HepG2 (cell line): ENCODE measurements around the gene IQUB. TPM values are rescaled to one million over a fixed set of nuclear protein-coding genes. Genes with fewer than 3 reads are reported as not detected.
"Not testable (repeated sequence)": the region's sequence is repeated elsewhere in the genome, so short reads cannot be mapped to it uniquely, and the experiment has no call there.

Experiments used
- ATAC-seq: fragments of 200-7000 bp; cut with Tn5 transposase; 3 replicates; pipeline ENCODE4 v1.9.1; 2020; ENCODE audit warnings: mild to moderate bottlenecking, moderate library complexity
- BruUV-seq: library from RNA; stranded (reverse); fragments of 400-500 nt; replicated peaks from 2 replicates; lab custom pipeline; 2021; lab: Mats Ljungman, UMichigan
- CTCF ChIA-PET: fragments of 300-600 bp; formaldehyde crosslinking; extraction: SDS; loops from one replicate; lab custom pipeline; 2021; ENCODE audit warnings: low total read pairs, inconsistent platforms, low intra/inter-chr PET ratio; lab: Yijun Ruan, JAX
- POLR2A ChIA-PET: fragments of 350-600 bp; sonication (Branson Sonifier 250); formaldehyde crosslinking; loops from one replicate; lab custom pipeline; 2020; ENCODE audit warnings: antibody characterized with exemption, inconsistent platforms; lab: Yijun Ruan, JAX
- DNase-seq: peaks from one replicate; pipeline ENCODE4 v3.0.0-alpha.2; 2015; ENCODE audit warnings: low spot score
- FAIRE-seq: peaks from 3 replicates; lab custom pipeline; 2011; peaks lifted over from hg19 to GRCh38; lab: Jason Lieb, UNC
- H2AFZ ChIP-seq: one replicate; pipeline ENCODE4 v1.6.1; 2011; ENCODE audit warnings: low read length, inconsistent platforms
- H3K27ac ChIP-seq: fragments of 300-600 bp; 3 replicates; pipeline ENCODE4 v1.8.0; 2011; ENCODE audit warnings: mixed run types, mild to moderate bottlenecking, mixed read lengths, low read length, inconsistent platforms; ENCODE audit not compliant: insufficient read depth; ENCODE audit errors: extremely low read length
- H3K27me3 ChIP-seq, 2 experiments: fragments of 200-600 bp in 1 of 2; 2 replicates in 1 of 2; 3 replicates in 1 of 2; pipeline versions ENCODE4 v1.6.0 to v1.8.0; 2011; ENCODE audit warnings: low read length in 2 of 2, mild to moderate bottlenecking in 2 of 2, moderate library complexity in 2 of 2, inconsistent platforms in 1 of 2; ENCODE audit not compliant: insufficient read depth in 2 of 2, control insufficient read depth in 1 of 2
- H3K36me3 ChIP-seq, 2 experiments: fragments of 200-600 bp in 1 of 2; replicated peaks in 1 of 2; 2 replicates in 1 of 2; 3 replicates in 1 of 2; pipeline versions ENCODE4 v1.5.1 to v1.8.0; 2011; ENCODE audit warnings: low read length in 2 of 2, inconsistent platforms in 1 of 2; ENCODE audit not compliant: insufficient read depth in 2 of 2, control insufficient read depth in 1 of 2
- H3K4me1 ChIP-seq: 2 replicates; pipeline ENCODE4 v1.5.1; 2012; ENCODE audit warnings: low read length, inconsistent platforms; ENCODE audit not compliant: insufficient read depth
- H3K4me2 ChIP-seq: 2 replicates; pipeline ENCODE4 v1.6.0; 2011; ENCODE audit warnings: low read depth, low read length, inconsistent platforms
- H3K4me3 ChIP-seq, 3 experiments: fragments of 200-600 bp in 1 of 3; sonication (generic), shearing (Covaris generic) in 1 of 3; replicated peaks in 1 of 3; 2 replicates each; pipeline ENCODE4 v1.5.1; 2011 to 2016; ENCODE audit warnings: low read length in 3 of 3, inconsistent platforms in 2 of 3, low read depth in 2 of 3, mild to moderate bottlenecking in 2 of 3, control low read depth in 1 of 3, mixed read lengths in 1 of 3; ENCODE audit not compliant: insufficient read depth in 1 of 3
- H3K79me2 ChIP-seq: one replicate; pipeline ENCODE4 v1.6.1; 2011; ENCODE audit warnings: low read length, inconsistent platforms; ENCODE audit not compliant: insufficient read depth
- H3K9ac ChIP-seq: 2 replicates; pipeline ENCODE4 v1.6.0; 2011; ENCODE audit warnings: mild to moderate bottlenecking, low read depth, low read length, inconsistent platforms; ENCODE audit not compliant: insufficient read depth
- H3K9me3 ChIP-seq: 2 replicates; pipeline ENCODE4 v1.5.1; 2012; ENCODE audit warnings: mild to moderate bottlenecking, low read length
- H4K20me1 ChIP-seq: 2 replicates; pipeline ENCODE4 v1.6.0; 2011; ENCODE audit warnings: inconsistent platforms, mild to moderate bottlenecking, low read length, moderate library complexity; ENCODE audit not compliant: insufficient read depth
- CHCHD3 ChIP-seq: sonication (generic); formaldehyde crosslinking; IDR thresholded peaks from 2 replicates; pipeline ENCODE4 v1.8.0; 2022; ENCODE audit warnings: mild to moderate bottlenecking, missing genetic modification reagents, moderate library complexity
- HOXA9 ChIP-seq: sonication (generic); formaldehyde crosslinking; IDR thresholded peaks from 2 replicates; pipeline ENCODE4 v1.8.1; 2022; ENCODE audit warnings: missing genetic modification reagents, mild to moderate bottlenecking, moderate library complexity, borderline replicate concordance
- KDM6A ChIP-seq: IDR thresholded peaks from 2 replicates; pipeline ENCODE4 v1.6.1; 2016; ENCODE audit warnings: low read depth
- MEIS2 ChIP-seq: sonication (generic); formaldehyde crosslinking; IDR thresholded peaks from 2 replicates; pipeline ENCODE4 v1.9.0; 2021; ENCODE audit warnings: mild to moderate bottlenecking, missing genetic modification reagents
- PRDM4 ChIP-seq: sonication (generic); formaldehyde crosslinking; IDR thresholded peaks from 2 replicates; pipeline ENCODE4 v1.9.0; 2021; ENCODE audit warnings: missing genetic modification reagents, borderline replicate concordance
- ZNF30 ChIP-seq: sonication (generic); formaldehyde crosslinking; IDR thresholded peaks from 2 replicates; pipeline ENCODE4 v1.5.0; 2020; ENCODE audit warnings: mild to moderate bottlenecking, missing genetic modification reagents
- ZNF562 ChIP-seq: sonication (generic); formaldehyde crosslinking; IDR thresholded peaks from 2 replicates; pipeline ENCODE4 v1.8.0; 2022; ENCODE audit warnings: missing genetic modification reagents, borderline replicate concordance
- WGBS: methylation state at CpG from one replicate; pipeline ENCODE4 v1.1.6; 2017; ENCODE audit warnings: low lambda C conversion rate; 5-methylcytosine and 5-hydroxymethylcytosine counted together
- in situ Hi-C: cut with HindIII; loops from 2 replicates; pipeline ENCODE4 v1.10.0; 2017; ENCODE audit warnings: low pct_unique_long_range_greater_than_20kb; ENCODE audit not compliant: extremely low pct_ligation_motif_present
- intact Hi-C: fragments of 100-400 bp; cut with micrococcal nuclease; formaldehyde crosslinking; loops from one replicate; pipeline ENCODE4 v1.10.0; 2022; ENCODE audit not compliant: unreplicated experiment
- polyA plus RNA-seq, 8 experiments: library from polyadenylated mRNA; depleted of rRNA in 3 of 8; stranded (reverse) in 7 of 8; unstranded in 1 of 8; fragments of >200 nt; fragmentation: Illumina TruSeq in 4 of 8; extraction: Trizol in 4 of 8; gene quantifications; 2 replicates each; pipeline versions ENCODE4 v1.2.1 to v1.2.3, GENCODE V29; 2011 to 2016; ENCODE audit warnings: low read depth in 4 of 8, missing spikeins in 1 of 8, mixed read lengths in 1 of 8; ENCODE audit not compliant: insufficient read depth in 1 of 8
- total RNA-seq, 5 experiments: library from RNA; depleted of rRNA; stranded (reverse); fragments of >200 nt; fragmentation: Illumina TruSeq; extraction: Trizol; gene quantifications; 2 replicates each; pipeline ENCODE4 v1.2.3, GENCODE V29; 2016; ENCODE audit warnings: low read depth in 1 of 5

Gene IQUB
- total and polyA plus RNA-seq, 2 of the 13 experiments (the other 11 are each of a cell fraction or from before 2014, with no cell fraction given), result 0.07 TPM; not detected in 1

DNA sequence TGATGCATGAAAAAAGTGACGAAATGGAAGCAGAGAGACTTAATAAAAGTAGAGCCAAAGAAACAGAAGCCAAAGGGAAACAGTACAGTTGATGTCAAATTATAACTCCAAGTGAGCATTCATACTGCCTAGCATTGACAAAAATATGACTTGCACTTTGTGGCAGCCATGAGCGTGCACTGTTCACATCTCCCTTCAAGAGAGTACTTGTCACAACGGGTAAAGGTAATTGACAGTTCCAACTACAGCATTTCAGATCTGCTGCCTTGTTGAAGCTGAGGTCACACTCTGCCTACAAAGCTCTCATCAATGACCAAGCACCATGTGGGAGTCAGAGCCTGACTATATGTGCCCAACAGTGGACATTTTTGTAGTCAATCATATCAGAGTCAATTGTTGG is 54.3 kb downstream of the IQUB start:
- in situ Hi-C loops (no loop called here), intact Hi-C loops (no loop called here)
- POLR2A ChIA-PET, result no interaction called here
- no peak overlapping the region for H3K4me3 ChIP-seq
- no peaks in the 10 kb centered on the region for H3K79me2 ChIP-seq
- 0% methylated on average over 2 of the region's 3 CpGs for WGBS
- DNase-seq (no peak), FAIRE-seq (no peak), ATAC-seq (no peak)
- H3K4me1 ChIP-seq, result no peaks in the 10 kb centered on the region
- no peak overlapping the region for H3K9ac ChIP-seq
- H2AFZ ChIP-seq, result no peak overlapping the region
- BruUV-seq, result no TSS peak
- H3K4me2 ChIP-seq, result no peak overlapping the region
- H3K36me3 ChIP-seq, result no peaks in the 10 kb centered on the region
- TF ChIP-seq ZNF562 (CRISPR knock-in tag) (no peak), MEIS2 (CRISPR knock-in tag) (no peak), ZNF30 (CRISPR knock-in tag) (no peak), KDM6A (CRISPR knock-in tag) (no peak), CHCHD3 (no peak), HOXA9 (CRISPR knock-in tag) (no peak), PRDM4 (no peak)
- H3K27me3 ChIP-seq, result no peaks in the 10 kb centered on the region
- H4K20me1 ChIP-seq, result no peaks in the 10 kb centered on the region
- no peaks in the 10 kb centered on the region for H3K9me3 ChIP-seq
- CTCF ChIA-PET, result no interaction called here
- H3K27ac ChIP-seq, result no peak overlapping the region

DNA sequence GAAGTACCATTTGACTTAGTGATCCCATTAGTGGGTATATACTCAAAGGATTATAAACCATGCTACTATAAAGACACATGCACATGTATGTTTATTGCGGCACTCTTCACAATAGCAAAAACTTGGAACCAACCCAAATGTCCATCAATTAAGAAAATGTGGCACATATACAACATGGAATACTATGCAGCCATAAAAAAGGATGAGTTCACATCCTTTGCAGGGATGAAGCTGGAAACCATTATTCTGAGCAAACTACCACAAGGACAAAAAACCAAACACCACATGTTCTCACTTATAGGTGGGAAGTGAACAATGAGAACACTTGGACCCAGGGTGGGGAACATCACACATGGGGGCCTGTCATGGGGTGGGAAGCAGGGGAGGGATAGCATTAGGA is 56.3 kb downstream of the IQUB start:
- H4K20me1 ChIP-seq, H3K9ac ChIP-seq, H2AFZ ChIP-seq, H3K36me3 ChIP-seq, H3K4me1 ChIP-seq, DNase-seq, CTCF ChIA-PET, in situ Hi-C loops, H3K9me3 ChIP-seq, H3K27ac ChIP-seq, H3K27me3 ChIP-seq, BruUV-seq, POLR2A ChIA-PET, FAIRE-seq, intact Hi-C loops, ATAC-seq, H3K4me3 ChIP-seq, H3K4me2 ChIP-seq, H3K79me2 ChIP-seq: not testable (repeated sequence)
- WGBS, result 58% methylated on average over 1 of the region's 1 CpG
